ENCODE measurements around the gene YDJC. TPM values are rescaled to one million over a fixed set of nuclear protein-coding genes. Genes with fewer than 3 reads are reported as not detected.

Gene YDJC
- total and polyA plus RNA-seq, 9 of the 15 experiments (the other 6 are each of a cell fraction or from before 2014, with no cell fraction given) = 13.5 to 871 (median 164) TPM

GRCh38 chr22:21587803-21588611 is 41.8 kb downstream of the YDJC start (continued):
- TF ChIP-seq ZBTB34 (CRISPR knock-in tag; IDR thresholded peaks at IDR 0.05) (no peak), RBM25 (IDR thresholded peaks at IDR 0.05; ENCODE audit: low read depth, low read length, severe bottlenecking) (no peak), MAFG (tag; conservative IDR thresholded peaks at IDR 0.05) (no peak), HOXB6 (CRISPR knock-in tag; IDR thresholded peaks at IDR 0.05; ENCODE audit: borderline replicate concordance) (no peak), KAT2B (IDR thresholded peaks at IDR 0.05; ENCODE audit: low read depth, low read length) (peak; percentile 52), SPI1 (IDR thresholded peaks at IDR 0.05; ENCODE audit: borderline replicate concordance, low read depth, low read length) (no peak; the same call in 1 of the 2 replicates), ZNF133 (CRISPR knock-in tag; IDR thresholded peaks at IDR 0.05) (0 out of 2 replicates have a peak, but pooled peaks have one; percentile 52), HDAC3 (IDR thresholded peaks at IDR 0.05; ENCODE audit: borderline replicate concordance, partially characterized antibody) (no peak), ETV6 (IDR thresholded peaks at IDR 0.05; ENCODE audit: borderline replicate concordance in 1 of 2, low read depth in 2 of 2, low read length in 1 of 2) (no peak), ETV6 (CRISPR knock-in tag; IDR thresholded peaks at IDR 0.05; ENCODE audit: borderline replicate concordance) (no peak), NUFIP1 (IDR thresholded peaks at IDR 0.05; ENCODE audit: partially characterized antibody) (no peak), ZFPM2 (CRISPR knock-in tag; IDR thresholded peaks at IDR 0.05) (no peak), BRF2 (IDR thresholded peaks at IDR 0.05; ENCODE audit: borderline replicate concordance, insufficient read depth, insufficient read length) (peak; percentile 26), CHD1 (IDR thresholded peaks at IDR 0.05; ENCODE audit: low read length) (peak; percentile 77), ARID3A (IDR thresholded peaks at IDR 0.05; ENCODE audit: borderline replicate concordance, low read depth, low read length) (peak; percentile 94; the same call in 1 of the 2 replicates), TFAM (CRISPR knock-in tag; conservative IDR thresholded peaks at IDR 0.05) (no peak)
- TF ChIP-seq, protein P1, sequence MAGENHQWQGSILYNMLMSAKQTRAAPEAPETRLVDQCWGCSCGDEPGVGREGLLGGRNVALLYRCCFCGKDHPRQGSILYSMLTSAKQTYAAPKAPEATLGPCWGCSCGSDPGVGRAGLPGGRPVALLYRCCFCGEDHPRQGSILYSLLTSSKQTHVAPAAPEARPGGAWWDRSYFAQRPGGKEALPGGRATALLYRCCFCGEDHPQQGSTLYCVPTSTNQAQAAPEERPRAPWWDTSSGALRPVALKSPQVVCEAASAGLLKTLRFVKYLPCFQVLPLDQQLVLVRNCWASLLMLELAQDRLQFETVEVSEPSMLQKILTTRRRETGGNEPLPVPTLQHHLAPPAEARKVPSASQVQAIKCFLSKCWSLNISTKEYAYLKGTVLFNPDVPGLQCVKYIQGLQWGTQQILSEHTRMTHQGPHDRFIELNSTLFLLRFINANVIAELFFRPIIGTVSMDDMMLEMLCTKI (IDR thresholded peaks at IDR 0.05; ENCODE audit: partially characterized antibody) = no peak
- TF ChIP-seq, protein P2, sequence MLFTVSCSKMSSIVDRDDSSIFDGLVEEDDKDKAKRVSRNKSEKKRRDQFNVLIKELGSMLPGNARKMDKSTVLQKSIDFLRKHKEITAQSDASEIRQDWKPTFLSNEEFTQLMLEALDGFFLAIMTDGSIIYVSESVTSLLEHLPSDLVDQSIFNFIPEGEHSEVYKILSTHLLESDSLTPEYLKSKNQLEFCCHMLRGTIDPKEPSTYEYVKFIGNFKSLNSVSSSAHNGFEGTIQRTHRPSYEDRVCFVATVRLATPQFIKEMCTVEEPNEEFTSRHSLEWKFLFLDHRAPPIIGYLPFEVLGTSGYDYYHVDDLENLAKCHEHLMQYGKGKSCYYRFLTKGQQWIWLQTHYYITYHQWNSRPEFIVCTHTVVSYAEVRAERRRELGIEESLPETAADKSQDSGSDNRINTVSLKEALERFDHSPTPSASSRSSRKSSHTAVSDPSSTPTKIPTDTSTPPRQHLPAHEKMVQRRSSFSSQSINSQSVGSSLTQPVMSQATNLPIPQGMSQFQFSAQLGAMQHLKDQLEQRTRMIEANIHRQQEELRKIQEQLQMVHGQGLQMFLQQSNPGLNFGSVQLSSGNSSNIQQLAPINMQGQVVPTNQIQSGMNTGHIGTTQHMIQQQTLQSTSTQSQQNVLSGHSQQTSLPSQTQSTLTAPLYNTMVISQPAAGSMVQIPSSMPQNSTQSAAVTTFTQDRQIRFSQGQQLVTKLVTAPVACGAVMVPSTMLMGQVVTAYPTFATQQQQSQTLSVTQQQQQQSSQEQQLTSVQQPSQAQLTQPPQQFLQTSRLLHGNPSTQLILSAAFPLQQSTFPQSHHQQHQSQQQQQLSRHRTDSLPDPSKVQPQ (CRISPR knock-in tag; IDR thresholded peaks at IDR 0.05; ENCODE audit: borderline replicate concordance) = peak; percentile 64; the same call in 1 of the 2 replicates

All from K562 (cell line).